Transverse colon (tissue), 3 donors: Measurements from ENCODE around the gene TOR1A.

Source experiments
- CTCF ChIP-seq, 5 experiments: fragments of 200-600 bp in 3 of 5; fragments of 450-650 bp in 2 of 5; sonication (generic) in 3 of 5; IDR thresholded peaks; 1 replicate in 2 of 5; 2 replicates in 3 of 5; pipeline ENCODE4 v1.5.1; 2016 to 2017; ENCODE audit warnings: antibody characterized with exemption in 5 of 5, inconsistent platforms in 3 of 5, mild to moderate bottlenecking in 2 of 5, moderate library complexity in 1 of 5
- EP300 ChIP-seq: sonication (generic); formaldehyde crosslinking; IDR thresholded peaks from one replicate; pipeline ENCODE4 v1.6.1; 2017; ENCODE audit warnings: antibody characterized with exemption, low read depth
- POLR2A ChIP-seq: fragments of 450-650 bp; IDR thresholded peaks from one replicate; pipeline ENCODE4 v1.6.1; 2016; ENCODE audit warnings: antibody characterized with exemption, mild to moderate bottlenecking, moderate library complexity

- TF ChIP-seq EP300 (no peak), CTCF (IDR thresholded peaks at IDR 0.05) (no peak), POLR2A (no peak)
Measured at GRCh38 chr9:129868023-129868871, 44.3 kb upstream of the TOR1A start.
